HG03039 (cell line): ENCODE results near the gene KRT17.
"Not testable (repeated sequence)": the region's sequence is repeated elsewhere in the genome, so short reads cannot be mapped to it uniquely, and the experiment has no call there.

ENCODE experiments used
- ATAC-seq: cut with Tn5 transposase; IDR thresholded peaks from one replicate; pipeline ENCODE4 v1.9.1; 2021; ENCODE audit warnings: mild to moderate bottlenecking, moderate library complexity; ENCODE audit not compliant: unreplicated experiment

KRT17 gene

GRCh38 chr17:41600318-41600717, 24.1 kb downstream of the KRT17 start:
- ATAC-seq, result no peak

GRCh38 chr17:41599680-41600079, 24.7 kb downstream of the KRT17 start:
- ATAC-seq, result no peak

- ATAC-seq, result no peak
Observed at GRCh38 chr17:41595585-41595984, 28.8 kb downstream of the KRT17 start.

- ATAC-seq, result no peak
Observed at GRCh38 chr17:41594363-41594915, 29.9 kb downstream of the KRT17 start.

- ATAC-seq, result no peak
Observed at GRCh38 chr17:41593306-41593981, 30.9 kb downstream of the KRT17 start.

GRCh38 chr17:41592601-41593305, 31.6 kb downstream of the KRT17 start:
- no peak for ATAC-seq

- ATAC-seq, result no peak
Observed at GRCh38 chr17:41589301-41589700, 35.1 kb downstream of the KRT17 start.

GRCh38 chr17:41588126-41588810, 36.1 kb downstream of the KRT17 start:
- no peak for ATAC-seq

GRCh38 chr17:41586863-41587495, 37.4 kb downstream of the KRT17 start, which contains the start of gene KRT14:
TSS of gene KRT14 (minus strand) at chr17:41586895. CDS start at chr17:41586834, 61 bp downstream.
- no peak for ATAC-seq

- no peak for ATAC-seq
Observed at GRCh38 chr17:41585301-41586056, 38.9 kb downstream of the KRT17 start.

GRCh38 chr17:41584331-41584927, 39.9 kb downstream of the KRT17 start:
- ATAC-seq, result not testable (repeated sequence)

GRCh38 chr17:41583137-41584127, 40.9 kb downstream of the KRT17 start:
- ATAC-seq, result no peak

GRCh38 chr17:41582061-41582968, 42.1 kb downstream of the KRT17 start:
- ATAC-seq, result not testable (repeated sequence)

GRCh38 chr17:41581366-41582060, 42.9 kb downstream of the KRT17 start:
- ATAC-seq, result no peak

- no peak for ATAC-seq
Observed at GRCh38 chr17:41580687-41581365, 43.5 kb downstream of the KRT17 start.

GRCh38 chr17:41580244-41580575, 44.2 kb downstream of the KRT17 start:
- ATAC-seq, result no peak
